Right cardiac atrium (tissue), 5 donors: ENCODE results near the gene SPAG9. TPM values are rescaled to one million over a fixed set of nuclear protein-coding genes. Genes with fewer than 3 reads are reported as not detected.

Experiments used
- ATAC-seq, 2 donors: fragments of 200-7000 bp; cut with Tn5 transposase; one replicate each; pipeline versions ENCODE4 v1.8.0 to v1.9.1; 2020; ENCODE audit warnings: moderate library complexity in 2 of 2, mild to moderate bottlenecking in 1 of 2
- DNase-seq, 3 donors: peaks; one replicate each; pipeline ENCODE4 v3.0.0-alpha.2; 2020
- H3K27ac ChIP-seq: one replicate; pipeline ENCODE4 v1.5.1; 2013; ENCODE audit warnings: mild to moderate bottlenecking, low read length, control low read depth, moderate library complexity
- H3K27me3 ChIP-seq: one replicate; pipeline ENCODE4 v1.6.1; 2013; ENCODE audit not compliant: control insufficient read depth, insufficient read depth
- H3K4me1 ChIP-seq: one replicate; pipeline ENCODE4 v1.6.1; 2013; ENCODE audit warnings: low read length; ENCODE audit not compliant: control insufficient read depth, insufficient read depth
- H3K4me3 ChIP-seq: one replicate; pipeline ENCODE4 v1.5.1; 2013; ENCODE audit warnings: low read length, control low read depth
- H3K9me3 ChIP-seq: one replicate; pipeline ENCODE4 v1.6.1; 2013; ENCODE audit warnings: low read length; ENCODE audit not compliant: control insufficient read depth
- WGBS: extraction: QIAGEN DNeasy Blood & Tissue Kit; methylation state at CpG from one replicate; pipeline ENCODE4 v1.1.7; 2013; 5-methylcytosine and 5-hydroxymethylcytosine counted together
- intact Hi-C, 4 donors: fragments of 100-400 bp; cut with DNase I; formaldehyde crosslinking; loops; one replicate each; pipeline versions ENCODE4 v1.11.0 to v1.14.0; 2022 to 2023
- polyA plus RNA-seq: library from polyadenylated mRNA; stranded (reverse); fragments of 200-250 nt; gene quantifications from one replicate; pipeline ENCODE4 v1.2.3, GENCODE V29; 2013
- total RNA-seq, 4 donors: library from RNA; stranded (reverse); fragmentation: NEBNext Ultra II Directional; extraction: Animal tissue kit (Norgen Biotek cat#: 25700); gene quantifications; one replicate each; pipeline ENCODE4 v1.2.1, GENCODE V29; 2021
- donor health status: healthy with polysubstance abuse.
- donor health status: DM: no; HTN: yes; CAD: no.
- donor health status: DM: no; HTN: no; CAD: no.
- donor health status: DM: no; HTN: yes; CAD: no; lungs with severe emphysema.
- donor health status: DM: yes; HTN: yes; CAD: no.

Gene SPAG9
- total and polyA plus RNA-seq, 5 donors, result 19.1 to 81.0 (median 59.0) TPM

DNA sequence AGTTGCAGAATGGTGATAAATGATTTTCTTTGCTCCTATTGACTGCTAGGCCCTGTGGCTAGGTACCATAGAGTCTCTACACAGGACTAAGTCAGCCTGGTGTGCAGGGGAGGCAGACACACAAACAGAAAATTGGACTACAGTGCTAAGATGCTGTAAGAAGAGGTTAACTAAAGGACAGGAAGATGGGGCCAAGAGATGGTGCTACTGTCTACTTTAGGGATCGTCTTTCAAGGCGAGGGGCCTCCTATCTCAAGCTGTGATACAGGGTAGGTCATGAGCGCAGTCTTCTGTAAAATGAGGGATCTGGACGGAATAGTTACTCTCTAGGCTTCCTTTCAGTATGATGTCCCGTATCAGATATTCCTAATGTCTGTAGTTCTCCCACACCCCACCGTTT is 33.5 kb upstream of the SPAG9 start:
- ATAC-seq, result peak in 1 of 2 donors; percentile 8
- no peak overlapping the region for H3K27ac ChIP-seq
- intact Hi-C loops, result loop anchor here in 2 of 4 donors (5.0 kb wide), 1 partner anchor 152 kb away; no protein-coding TSS in a partner anchor
- no peak for DNase-seq
- H3K9me3 ChIP-seq, result no peaks in the 10 kb centered on the region
- peak overlapping the region; percentile 51 for H3K4me3 ChIP-seq
- peaks cover 2% of the 10 kb centered on the region for H3K4me1 ChIP-seq
- 11% methylated on average over 6 of the region's 6 CpGs for WGBS
- H3K27me3 ChIP-seq, result no peaks in the 10 kb centered on the region

GRCh38 chr17:51153210-51154072 is 32.8 kb upstream of the SPAG9 start, which contains the start of gene NME1:
Gene NME1 (plus strand): TSS chr17:51153559. CDS start chr17:51155655, 2,096 bp downstream.
- no peaks in the 10 kb centered on the region for H3K9me3 ChIP-seq
- no peaks in the 10 kb centered on the region for H3K27me3 ChIP-seq
- under 1% methylated on average over 60 of the region's 60 CpGs for WGBS
- peak within 1 kb of the TSS; percentile 51 for H3K4me3 ChIP-seq
- peak; percentile 97 for ATAC-seq
- DNase-seq, result peak; percentile 94 to 97 (median 97)
- H3K27ac ChIP-seq, result peak within 1 kb of the TSS; percentile 86
- H3K4me1 ChIP-seq, result peaks cover 2% of the 10 kb centered on the region
- intact Hi-C loops, result loop anchor here in 3 of 4 donors (2.0 to 5.0 kb wide), 3 partner anchors 33 to 153 kb away; partner anchors contain the start of gene SPAG9 (in 2 of the 3)

GRCh38 chr17:51152766-51153209 is 32.1 kb upstream of the SPAG9 start:
- WGBS, result 13% methylated on average over 8 of the region's 8 CpGs
- peak overlapping the region; percentile 86 for H3K27ac ChIP-seq
- H3K4me1 ChIP-seq, result peaks cover 2% of the 10 kb centered on the region
- no peaks in the 10 kb centered on the region for H3K27me3 ChIP-seq
- H3K9me3 ChIP-seq, result no peaks in the 10 kb centered on the region
- peak overlapping the region; percentile 8 for H3K4me3 ChIP-seq
- ATAC-seq (peak; percentile 5 to 13), DNase-seq (no peak)
- intact Hi-C loops, result loop anchor here in 3 of 4 donors (2.0 to 5.0 kb wide), 3 partner anchors 32 to 152 kb away; partner anchors contain the start of gene SPAG9 (in 2 of the 3)

DNA sequence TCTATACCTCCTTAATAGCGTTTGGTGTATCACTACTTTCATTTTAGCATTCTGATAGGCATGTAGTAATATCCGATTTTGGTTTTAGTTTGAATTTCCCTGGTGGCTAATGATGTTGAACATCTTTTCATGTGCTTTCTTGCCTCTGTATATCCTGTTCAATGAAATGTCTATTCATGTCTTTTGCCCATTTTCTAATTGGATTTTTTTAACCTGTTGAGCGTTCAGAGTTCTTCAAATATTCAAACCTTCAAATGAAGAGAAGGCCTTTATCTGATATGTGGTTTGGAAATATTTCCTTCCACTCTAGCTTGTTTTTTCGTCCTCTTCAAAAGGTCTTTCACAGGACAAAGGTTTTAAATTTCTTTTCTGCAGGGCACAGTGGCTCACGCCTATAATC is 30.3 kb upstream of the SPAG9 start:
- intact Hi-C loops, result loop anchor here in 2 of 4 donors (5.0 kb wide), 1 partner anchor 149 kb away; no protein-coding TSS in a partner anchor
- 92% methylated on average over 5 of the region's 5 CpGs for WGBS

GRCh38 chr17:51149163-51149562 is 28.5 kb upstream of the SPAG9 start:
- H3K4me1 ChIP-seq, result peaks cover 1% of the 10 kb centered on the region
- no peak overlapping the region for H3K27ac ChIP-seq
- WGBS, result 82% methylated on average over 2 of the region's 2 CpGs
- no peak for DNase-seq
- no peaks in the 10 kb centered on the region for H3K27me3 ChIP-seq
- ATAC-seq, result no peak
- H3K9me3 ChIP-seq, result no peaks in the 10 kb centered on the region
- intact Hi-C loops, result loop anchor here in 1 of 4 donors (10.0 kb wide), 1 partner anchor 144 kb away; no protein-coding TSS in a partner anchor
- no peak overlapping the region for H3K4me3 ChIP-seq

More for the DNA sequence above, 30.3 kb upstream of the SPAG9 start:
- no peak overlapping the region for H3K4me3 ChIP-seq
- DNase-seq (no peak), ATAC-seq (no peak)
- peaks cover 2% of the 10 kb centered on the region for H3K4me1 ChIP-seq
- H3K9me3 ChIP-seq, result no peaks in the 10 kb centered on the region
- no peak overlapping the region for H3K27ac ChIP-seq
- no peaks in the 10 kb centered on the region for H3K27me3 ChIP-seq

DNA sequence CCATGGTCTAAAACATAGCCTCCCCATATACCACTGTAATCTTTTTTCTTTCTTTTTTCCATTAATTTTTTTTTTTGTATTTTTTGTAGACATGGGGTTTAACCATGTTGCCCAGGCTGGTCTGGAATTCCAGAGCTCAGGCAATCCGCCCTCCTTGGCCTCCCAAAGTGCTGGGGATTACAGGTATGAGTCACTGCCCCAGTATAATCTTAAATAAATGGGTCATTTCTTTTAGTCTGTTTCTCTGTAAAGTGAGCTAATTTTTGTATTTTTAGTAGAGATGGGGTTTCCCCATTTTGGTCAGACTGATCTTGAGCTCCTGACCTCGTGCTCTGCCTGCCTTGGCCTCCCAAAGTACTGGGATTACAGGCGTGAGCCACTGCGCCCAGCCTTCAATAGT is 27.0 kb upstream of the SPAG9 start:
- Histone ChIP-seq H3K9me3 (no peaks in the 10 kb centered on the region), H3K27me3 (no peaks in the 10 kb centered on the region), H3K4me1 (no peaks in the 10 kb centered on the region), H3K27ac (no peak overlapping the region), H3K4me3 (no peak overlapping the region)
- 78% methylated on average over 4 of the region's 4 CpGs for WGBS
- DNase-seq (no peak), ATAC-seq (no peak)
- intact Hi-C loops, result loop anchor here in 1 of 4 donors (10.0 kb wide), 1 partner anchor 143 kb away; no protein-coding TSS in a partner anchor

GRCh38 chr17:51144266-51145022 is 23.8 kb upstream of the SPAG9 start:
- Histone ChIP-seq H3K4me3 (no peak overlapping the region), H3K27me3 (no peaks in the 10 kb centered on the region), H3K9me3 (no peaks in the 10 kb centered on the region), H3K4me1 (no peaks in the 10 kb centered on the region), H3K27ac (no peak overlapping the region)
- 70% methylated on average over 6 of the region's 6 CpGs for WGBS
- intact Hi-C loops, result loop anchor here in 1 of 4 donors (10.0 kb wide), 1 partner anchor 140 kb away; no protein-coding TSS in a partner anchor
- DNase-seq, result no peak
- ATAC-seq, result no peak

DNA sequence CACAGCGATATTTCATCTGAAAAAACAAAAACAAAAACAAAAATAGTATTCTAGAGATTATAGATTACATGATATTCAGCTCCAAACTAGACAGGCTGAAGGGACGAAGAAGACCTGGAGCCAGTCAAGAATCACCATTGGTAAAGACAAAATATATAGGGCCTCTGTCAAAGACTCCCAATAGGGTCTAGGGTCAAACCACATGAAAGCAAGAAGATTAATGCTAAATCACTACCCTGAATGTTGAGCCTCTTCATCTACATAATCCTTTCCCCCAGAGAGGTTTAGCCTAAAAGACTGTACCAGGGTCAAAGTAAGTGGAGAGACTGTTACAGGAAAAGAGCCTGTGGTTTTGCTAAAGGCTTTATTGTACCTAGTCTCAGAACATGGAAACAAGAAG is 21.9 kb upstream of the SPAG9 start:
- WGBS, result 93% methylated on average over 2 of the region's 2 CpGs
- Histone ChIP-seq H3K4me3 (no peak overlapping the region), H3K27me3 (no peaks in the 10 kb centered on the region), H3K27ac (no peak overlapping the region), H3K4me1 (no peaks in the 10 kb centered on the region), H3K9me3 (no peaks in the 10 kb centered on the region)
- no peak for ATAC-seq
- intact Hi-C loops, result loop anchor here in 1 of 4 donors (10.0 kb wide), 1 partner anchor 138 kb away; no protein-coding TSS in a partner anchor
- DNase-seq, result no peak

GRCh38 chr17:51135956-51136355 is 15.3 kb upstream of the SPAG9 start:
- intact Hi-C loops, result no loop called here
- 89% methylated on average over 3 of the region's 3 CpGs for WGBS
- no peak overlapping the region for H3K27ac ChIP-seq
- ATAC-seq (no peak), DNase-seq (no peak)
- H3K4me1 ChIP-seq, result no peaks in the 10 kb centered on the region
- H3K27me3 ChIP-seq, result no peaks in the 10 kb centered on the region
- H3K4me3 ChIP-seq, result no peak overlapping the region
- H3K9me3 ChIP-seq, result no peaks in the 10 kb centered on the region

DNA sequence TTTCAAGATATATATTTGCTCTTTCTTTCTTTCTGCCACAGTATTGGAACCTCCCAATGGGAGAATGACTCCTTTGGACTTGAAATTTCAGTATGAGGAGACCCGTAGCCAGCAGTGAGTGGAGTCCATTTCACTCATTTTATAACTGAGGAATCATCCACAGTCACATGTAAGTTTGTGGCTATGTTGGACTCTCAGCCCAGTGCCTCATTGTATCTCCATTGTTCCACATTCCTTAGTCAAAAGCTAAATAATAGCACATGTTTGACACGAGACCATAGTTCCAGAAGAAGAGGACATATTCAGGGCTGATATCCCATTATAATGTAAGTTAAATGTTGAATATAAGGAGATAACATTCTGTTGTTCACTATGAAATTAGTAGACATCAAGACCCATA is 12.7 kb upstream of the SPAG9 start:
- DNase-seq (no peak), ATAC-seq (no peak)
- no peak overlapping the region for H3K4me3 ChIP-seq
- H3K9me3 ChIP-seq, result no peaks in the 10 kb centered on the region
- 70% methylated on average over 2 of the region's 2 CpGs for WGBS
- intact Hi-C loops, result no loop called here
- H3K27me3 ChIP-seq, result no peaks in the 10 kb centered on the region
- H3K27ac ChIP-seq, result peak overlapping the region; percentile 76
- no peaks in the 10 kb centered on the region for H3K4me1 ChIP-seq
